Stimulated activated CD8-positive, alpha-beta memory T cell treated with anti-CD3 and anti-CD28 coated beads, Interleukin-12 subunit alpha, Interleukin-12 subunit beta, amount 100 ng/mL, for 1 hour (primary cell): ENCODE results near the gene LCN12.
A peak's percentile ranks its signal among the peaks of the same experiment; 100 is the strongest.
"Not testable (repeated sequence)": the region's sequence is repeated elsewhere in the genome, so short reads cannot be mapped to it uniquely, and the experiment has no call there.

Experiments used
- DNase-seq: peaks from one replicate; pipeline ENCODE4 v3.0.0-alpha.2; 2020; ENCODE audit warnings: low read depth

LCN12 gene

GRCh38 chr9:136991993-136992818, 40.1 kb downstream of the LCN12 start, which contains the start of gene PAXX:
PAXX (plus strand) TSS chr9:136992422; CDS start chr9:136992444, 22 bp downstream.
- DNase-seq: peak; percentile 88

- DNase-seq: no peak
Observed at GRCh38 chr9:136992819-136993369, 40.8 kb downstream of the LCN12 start.

DNA sequence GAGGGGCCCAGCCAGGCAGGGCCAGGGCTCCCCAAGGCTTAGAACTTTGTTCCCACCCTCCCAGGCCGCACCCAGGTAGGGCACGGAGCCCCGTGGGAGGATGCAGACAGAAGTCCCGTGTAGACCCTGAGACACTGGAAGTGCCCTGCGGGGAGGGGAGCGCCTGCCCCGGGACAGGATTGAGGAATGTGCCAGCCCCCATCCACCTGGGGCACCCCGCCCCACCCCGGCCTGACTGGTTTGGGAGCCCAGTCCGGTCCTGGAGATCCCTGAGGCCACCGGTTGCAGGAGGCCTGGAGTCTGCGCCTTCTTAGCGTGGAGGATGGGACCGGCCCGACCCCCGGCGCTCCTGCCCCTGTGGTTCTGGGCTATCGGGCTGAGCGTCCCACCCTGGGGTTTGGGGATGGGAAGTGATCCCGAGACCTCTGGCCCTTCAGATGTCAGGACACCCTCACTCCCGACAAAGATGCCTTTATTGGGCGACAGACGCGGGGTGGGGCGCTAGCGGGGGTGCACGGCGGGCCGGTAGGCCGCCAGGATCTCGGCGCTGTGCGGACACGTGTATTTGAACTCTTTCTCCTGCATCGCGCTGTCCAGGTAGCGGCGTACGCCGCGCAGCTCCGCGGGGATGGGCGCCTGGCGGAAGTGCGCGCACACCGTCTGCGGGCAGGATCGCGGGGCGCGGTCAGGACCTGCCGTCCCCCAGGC, 42.3 kb downstream of the LCN12 start:
- no peak for DNase-seq

- DNase-seq: no peak
Observed at GRCh38 chr9:136994888-136995230, 42.8 kb downstream of the LCN12 start.

DNA sequence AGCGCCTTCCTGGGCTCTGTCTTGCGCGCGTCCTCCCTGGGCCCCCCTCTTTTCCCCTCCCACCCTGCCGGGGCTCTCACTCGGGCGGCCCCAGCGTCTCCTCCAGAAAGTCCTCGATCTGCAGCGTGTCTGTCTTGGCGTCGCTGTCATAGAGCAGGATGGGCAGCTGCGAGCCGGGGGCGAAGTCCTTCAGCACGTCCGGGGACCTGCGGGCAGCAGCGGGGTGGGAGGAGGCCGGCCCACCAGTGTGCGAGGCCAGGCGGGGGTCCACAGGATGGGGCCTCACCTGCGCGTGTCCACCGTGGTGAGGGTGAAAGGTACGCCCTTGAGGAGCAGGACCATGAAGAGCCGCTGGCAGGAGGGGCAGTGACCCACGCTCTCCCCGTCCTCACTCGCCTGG, 43.3 kb downstream of the LCN12 start:
- DNase-seq: no peak

GRCh38 chr9:136995772-136996311, 43.8 kb downstream of the LCN12 start:
- no peak for DNase-seq

GRCh38 chr9:136996361-136997292, 44.6 kb downstream of the LCN12 start, which contains the start of gene CLIC3:
CLIC3 (minus strand) TSS chr9:136996568; CDS start chr9:136996543, 25 bp downstream.
- DNase-seq: peak; percentile 39

- DNase-seq: no peak
Observed at GRCh38 chr9:136997371-136997770, 45.3 kb downstream of the LCN12 start.

- DNase-seq: no peak
Observed at GRCh38 chr9:136997830-136998234, 45.8 kb downstream of the LCN12 start.

DNA sequence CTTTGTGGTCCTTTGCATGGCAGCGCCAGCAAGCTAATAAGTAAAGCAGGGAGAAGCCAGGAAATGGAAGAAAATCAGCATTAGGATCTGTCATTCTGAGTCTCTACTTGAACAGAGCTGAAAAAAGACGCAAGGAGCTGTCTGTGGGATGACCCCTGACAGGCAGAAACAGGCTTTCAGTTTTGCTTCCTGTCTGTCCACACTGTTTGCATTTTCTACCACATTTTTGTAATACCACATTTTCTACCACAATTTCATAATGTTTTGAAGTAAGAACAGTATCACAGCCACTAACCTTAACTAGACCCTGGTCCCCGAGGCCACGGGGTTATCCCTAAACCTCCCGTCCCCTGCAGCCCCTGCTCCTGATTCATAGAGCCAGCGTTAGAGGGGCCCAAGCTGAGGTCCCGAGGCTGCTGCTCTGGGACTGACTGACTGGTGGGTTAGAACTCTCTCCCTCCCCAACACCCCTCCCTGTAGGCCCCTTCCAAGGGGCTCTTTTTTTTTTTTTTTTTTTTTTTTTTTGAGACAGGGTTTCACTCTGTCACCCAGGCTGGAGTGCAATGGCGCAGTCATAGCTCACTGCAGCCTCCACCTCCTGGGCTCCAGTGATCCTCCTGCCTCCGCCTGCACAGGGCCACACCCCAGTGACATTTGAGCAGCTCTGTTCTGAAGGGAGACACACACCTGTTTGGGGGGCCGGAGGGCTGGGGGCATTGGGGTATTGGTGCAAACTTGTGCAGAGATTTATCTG, 48.3 kb downstream of the LCN12 start:
- no peak for DNase-seq

GRCh38 chr9:137001857-137002645, 50.0 kb downstream of the LCN12 start:
- DNase-seq: no peak

DNA sequence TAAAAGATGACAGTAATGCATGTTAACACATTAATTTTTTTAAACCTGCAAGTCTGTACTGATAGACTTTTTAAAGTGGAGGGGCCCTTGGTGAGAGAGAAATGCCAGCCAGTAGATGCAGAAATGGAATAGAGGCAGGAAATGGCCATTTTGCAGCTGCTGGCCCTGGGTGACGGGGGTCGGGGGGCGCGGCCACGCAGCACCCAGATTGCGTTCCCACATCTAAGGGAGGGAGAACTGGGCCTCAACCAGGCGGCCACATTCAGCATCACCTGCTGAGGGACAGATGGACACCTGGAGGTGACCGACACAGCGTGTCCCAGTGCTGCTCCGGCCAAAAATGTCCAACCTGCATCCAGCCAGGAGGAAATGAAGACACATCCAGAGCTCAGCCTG, 50.6 kb downstream of the LCN12 start:
- no peak for DNase-seq

GRCh38 chr9:137004285-137004684, 52.2 kb downstream of the LCN12 start:
- DNase-seq: not testable (repeated sequence)
